Keratinocyte (primary cell): ENCODE results near the gene UBA6. TPM values are rescaled to one million over a fixed set of nuclear protein-coding genes. Genes with fewer than 3 reads are reported as not detected.

Experiments used
- DNase-seq: peaks from one replicate; pipeline ENCODE4 v3.0.0-alpha.2; 2011; ENCODE audit warnings: low read depth, missing footprints, low spot score
- FAIRE-seq: peaks from 2 replicates; lab custom pipeline; 2011; peaks lifted over from hg19 to GRCh38; lab: Jason Lieb, UNC
- H2AFZ ChIP-seq: 2 replicates; pipeline ENCODE4 v1.6.0; 2012; ENCODE audit warnings: low read length, control low read depth, inconsistent platforms; ENCODE audit not compliant: control insufficient read depth
- H3K27ac ChIP-seq: 2 replicates; pipeline ENCODE4 v1.5.1; 2011; ENCODE audit warnings: low read length; ENCODE audit not compliant: control insufficient read depth, insufficient read depth
- H3K27me3 ChIP-seq: 3 replicates; pipeline ENCODE4 v1.6.0; 2011; ENCODE audit warnings: low read length; ENCODE audit not compliant: control insufficient read depth, insufficient read depth; ENCODE audit errors: extremely low read depth
- H3K36me3 ChIP-seq, 2 experiments: 2 replicates in 1 of 2; 3 replicates in 1 of 2; pipeline ENCODE4 v1.5.1; 2011; ENCODE audit warnings: low read length in 2 of 2, mild to moderate bottlenecking in 1 of 2; ENCODE audit not compliant: control insufficient read depth in 2 of 2, insufficient read depth in 2 of 2; ENCODE audit errors: extremely low read depth in 1 of 2
- H3K4me1 ChIP-seq: 3 replicates; pipeline ENCODE4 v1.5.1; 2011; ENCODE audit warnings: low read length; ENCODE audit not compliant: control insufficient read depth, insufficient read depth; ENCODE audit errors: extremely low read depth
- H3K4me2 ChIP-seq: 3 replicates; pipeline ENCODE4 v1.6.0; 2011; ENCODE audit warnings: low read depth, low read length; ENCODE audit not compliant: control insufficient read depth, insufficient read depth; ENCODE audit errors: extremely low read depth
- H3K4me3 ChIP-seq, 3 experiments: fragments of 200-600 bp in 1 of 3; sonication (generic) in 1 of 3; 2 replicates in 2 of 3; 3 replicates in 1 of 3; pipeline ENCODE4 v1.5.1; 2011 to 2016; ENCODE audit warnings: low read length in 3 of 3, mild to moderate bottlenecking in 3 of 3, control low read depth in 2 of 3, inconsistent platforms in 1 of 3, low read depth in 1 of 3, mixed read lengths in 1 of 3, mixed run types in 1 of 3, moderate library complexity in 1 of 3; ENCODE audit not compliant: control insufficient read depth in 2 of 3, insufficient read depth in 2 of 3; ENCODE audit errors: extremely low read depth in 1 of 3
- H3K79me2 ChIP-seq: 2 replicates; pipeline ENCODE4 v1.6.0; 2012; ENCODE audit warnings: low read length; ENCODE audit not compliant: control insufficient read depth, insufficient read depth
- H3K9ac ChIP-seq: 3 replicates; pipeline ENCODE4 v1.6.0; 2011; ENCODE audit warnings: low read length; ENCODE audit not compliant: control insufficient read depth, insufficient read depth; ENCODE audit errors: extremely low read depth
- H3K9me1 ChIP-seq: 3 replicates; pipeline ENCODE4 v1.6.0; 2011; ENCODE audit warnings: low read length; ENCODE audit not compliant: control insufficient read depth, insufficient read depth; ENCODE audit errors: extremely low read depth
- H3K9me3 ChIP-seq: 2 replicates; pipeline ENCODE4 v1.5.1; 2012; ENCODE audit warnings: low read depth, low read length; ENCODE audit not compliant: control insufficient read depth
- H4K20me1 ChIP-seq: 3 replicates; pipeline ENCODE4 v1.6.0; 2011; ENCODE audit warnings: low read length; ENCODE audit not compliant: control insufficient read depth, insufficient read depth; ENCODE audit errors: extremely low read depth
- EZH2 ChIP-seq: IDR thresholded peaks from one replicate; pipeline ENCODE4 v1.6.1; 2012; ENCODE audit warnings: inconsistent platforms, mild to moderate bottlenecking, low read length, moderate library complexity
- dilution Hi-C: fragments of 300-500 bp; cut with MboI; formaldehyde crosslinking; loops from one replicate; pipeline ENCODE4 v1.7.0; 2020; ENCODE audit warnings: low sequenced_read_pairs; ENCODE audit not compliant: extremely low pct_ligation_motif_present
- polyA plus RNA-seq, 5 experiments: library from polyadenylated mRNA; depleted of rRNA in 3 of 5; stranded (reverse) in 3 of 5; stranded (forward) in 1 of 5; unstranded in 1 of 5; fragments of >200 nt; gene quantifications; 1 replicate in 1 of 5; 2 replicates in 3 of 5; 3 replicates in 1 of 5; pipeline versions ENCODE4 v1.2.1 to v1.2.3, GENCODE V29; 2011 to 2012; ENCODE audit warnings: missing spikeins in 2 of 5, low read depth in 1 of 5, low replicate concordance in 1 of 5
- TF ChIP-seq, protein P1 (sequence below), 3 experiments: IDR thresholded peaks in 1 of 3; conservative IDR thresholded peaks in 1 of 3; optimal IDR thresholded peaks in 1 of 3; 2 replicates in 2 of 3; 3 replicates in 1 of 3; pipeline versions ENCODE3 to v1.5.1; 2011; ENCODE audit warnings: low read length in 3 of 3, mild to moderate bottlenecking in 3 of 3, moderate library complexity in 2 of 3, control low read depth in 1 of 3, inconsistent platforms in 1 of 3; ENCODE audit not compliant: insufficient read depth in 2 of 3; ENCODE audit errors: extremely low read depth in 1 of 3

Gene UBA6
- polyA plus RNA-seq, 1 donor (not counting 4 experiments of a cell fraction or from before 2014, with no cell fraction given): 221 TPM

DNA sequence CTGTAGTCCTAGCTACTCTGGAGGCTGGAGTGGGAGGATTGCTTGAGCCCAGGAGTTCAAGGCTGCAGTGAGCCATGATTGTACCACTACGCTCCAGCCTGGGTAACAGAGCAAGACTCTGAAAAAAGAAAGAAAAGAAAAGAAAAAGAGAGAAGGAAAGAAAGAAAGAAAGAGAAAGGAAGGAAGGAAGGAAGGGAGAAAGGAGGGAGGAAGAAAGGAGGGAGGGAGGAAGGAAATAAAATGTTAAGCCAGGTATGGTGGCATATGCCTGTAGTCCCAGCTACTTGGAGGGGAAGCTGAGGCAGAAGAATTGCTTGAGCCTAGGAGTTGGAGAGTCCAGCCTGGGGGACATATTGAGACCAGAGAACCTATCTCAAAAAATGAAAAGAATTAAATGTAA is 130.4 kb downstream of the UBA6 start:
- Histone ChIP-seq H3K36me3 (no peaks in the 10 kb centered on the region), H3K9me1 (no peaks in the 10 kb centered on the region), H3K4me3 (no peak overlapping the region), H3K79me2 (no peaks in the 10 kb centered on the region), H2AFZ (no peak overlapping the region), H3K27me3 (no peaks in the 10 kb centered on the region), H3K9ac (no peak overlapping the region), H3K27ac (no peak overlapping the region), H3K4me2 (no peak overlapping the region), H4K20me1 (no peaks in the 10 kb centered on the region), H3K9me3 (no peaks in the 10 kb centered on the region), H3K4me1 (peaks cover 4% of the 10 kb centered on the region)
- dilution Hi-C loops: no loop called here
- FAIRE-seq: no peak
- TF ChIP-seq EZH2: no peak
- TF ChIP-seq, protein P1, sequence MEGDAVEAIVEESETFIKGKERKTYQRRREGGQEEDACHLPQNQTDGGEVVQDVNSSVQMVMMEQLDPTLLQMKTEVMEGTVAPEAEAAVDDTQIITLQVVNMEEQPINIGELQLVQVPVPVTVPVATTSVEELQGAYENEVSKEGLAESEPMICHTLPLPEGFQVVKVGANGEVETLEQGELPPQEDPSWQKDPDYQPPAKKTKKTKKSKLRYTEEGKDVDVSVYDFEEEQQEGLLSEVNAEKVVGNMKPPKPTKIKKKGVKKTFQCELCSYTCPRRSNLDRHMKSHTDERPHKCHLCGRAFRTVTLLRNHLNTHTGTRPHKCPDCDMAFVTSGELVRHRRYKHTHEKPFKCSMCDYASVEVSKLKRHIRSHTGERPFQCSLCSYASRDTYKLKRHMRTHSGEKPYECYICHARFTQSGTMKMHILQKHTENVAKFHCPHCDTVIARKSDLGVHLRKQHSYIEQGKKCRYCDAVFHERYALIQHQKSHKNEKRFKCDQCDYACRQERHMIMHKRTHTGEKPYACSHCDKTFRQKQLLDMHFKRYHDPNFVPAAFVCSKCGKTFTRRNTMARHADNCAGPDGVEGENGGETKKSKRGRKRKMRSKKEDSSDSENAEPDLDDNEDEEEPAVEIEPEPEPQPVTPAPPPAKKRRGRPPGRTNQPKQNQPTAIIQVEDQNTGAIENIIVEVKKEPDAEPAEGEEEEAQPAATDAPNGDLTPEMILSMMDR (optimal IDR thresholded peaks at IDR 0.05 in 1 of 3, IDR thresholded peaks at IDR 0.05 in 1 of 3, conservative IDR thresholded peaks at IDR 0.05 in 1 of 3; ENCODE audit: extremely low read depth in 1 of 3, insufficient read depth in 2 of 3, low read length in 3 of 3): no peak
- DNase-seq: no peak

DNA sequence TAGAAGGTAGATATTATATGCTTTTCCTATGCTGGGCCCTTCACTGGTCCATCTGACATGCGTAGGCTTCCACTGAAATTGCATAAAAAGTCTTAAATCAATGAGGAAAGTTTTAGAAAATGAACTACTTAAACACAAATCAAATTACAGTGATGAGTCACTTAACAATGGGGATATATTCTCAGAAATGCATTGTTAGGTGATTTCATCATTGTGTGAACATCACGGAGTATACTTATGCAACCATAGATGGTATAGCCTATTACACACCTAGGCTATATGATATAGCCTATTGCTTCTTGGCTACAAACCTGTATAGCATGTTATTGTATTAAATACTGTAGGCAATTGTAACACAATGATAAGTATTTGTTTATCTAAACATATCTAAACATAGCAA is 132.1 kb downstream of the UBA6 start:
- H3K27ac ChIP-seq: no peak overlapping the region
- H3K9ac ChIP-seq: no peak overlapping the region
- no peak overlapping the region for H2AFZ ChIP-seq
- FAIRE-seq: peak; percentile 64
- no peak overlapping the region for H3K4me3 ChIP-seq
- H3K27me3 ChIP-seq: no peaks in the 10 kb centered on the region
- H4K20me1 ChIP-seq: no peaks in the 10 kb centered on the region
- H3K4me2 ChIP-seq: no peak overlapping the region
- no peaks in the 10 kb centered on the region for H3K36me3 ChIP-seq
- no peaks in the 10 kb centered on the region for H3K79me2 ChIP-seq
- TF ChIP-seq EZH2: no peak
- TF ChIP-seq, protein P1 (optimal IDR thresholded peaks at IDR 0.05 in 1 of 3, IDR thresholded peaks at IDR 0.05 in 1 of 3, conservative IDR thresholded peaks at IDR 0.05 in 1 of 3; ENCODE audit: extremely low read depth in 1 of 3, insufficient read depth in 2 of 3, low read length in 3 of 3): no peak
- H3K9me3 ChIP-seq: no peaks in the 10 kb centered on the region
- dilution Hi-C loops: no loop called here
- no peaks in the 10 kb centered on the region for H3K9me1 ChIP-seq
- no peak for DNase-seq
- H3K4me1 ChIP-seq: peaks cover 4% of the 10 kb centered on the region
